ENCODE data around the gene KIF5C.

The KIF5C gene

GRCh38 chr2:148988337-148988736 is 113.3 kb downstream of the KIF5C start:
- no peak for DNase-seq (ENCODE audit: low read depth in 1 of 2, low spot score in 1 of 2)
- Histone ChIP-seq H3K4me3 (replicated peaks; ENCODE audit: insufficient read depth, low read length) (no peak overlapping the region), H3K27ac (replicated peaks) (no peak overlapping the region), H3K27me3 (ENCODE audit: insufficient read depth, poor library complexity, severe bottlenecking) (no peaks in the 10 kb centered on the region)
- TF ChIP-seq REST (IDR thresholded peaks at IDR 0.05; ENCODE audit: insufficient replicate concordance, low read depth) (no peak), POLR2AphosphoS5 (IDR thresholded peaks at IDR 0.05; ENCODE audit: low read depth) (no peak), SPI1 (IDR thresholded peaks at IDR 0.05; ENCODE audit: borderline replicate concordance, low read depth) (no peak), GABPA (IDR thresholded peaks at IDR 0.05; ENCODE audit: low read depth) (no peak), CTCF (IDR thresholded peaks at IDR 0.05; ENCODE audit: insufficient read depth, low read length) (no peak)

- Histone ChIP-seq H3K27me3 (ENCODE audit: insufficient read depth, poor library complexity, severe bottlenecking) (no peaks in the 10 kb centered on the region), H3K27ac (replicated peaks) (no peak overlapping the region), H3K4me3 (replicated peaks; ENCODE audit: insufficient read depth, low read length) (no peak overlapping the region)
- peak; percentile 37 to 77 for DNase-seq (ENCODE audit: low read depth in 1 of 2, low spot score in 1 of 2)
- TF ChIP-seq CTCF (IDR thresholded peaks at IDR 0.05; ENCODE audit: insufficient read depth, low read length) = peak; percentile 54
- TF ChIP-seq GABPA (IDR thresholded peaks at IDR 0.05; ENCODE audit: low read depth) = no peak
- no peak for TF ChIP-seq SPI1 (IDR thresholded peaks at IDR 0.05; ENCODE audit: borderline replicate concordance, low read depth)
- TF ChIP-seq REST (IDR thresholded peaks at IDR 0.05; ENCODE audit: insufficient replicate concordance, low read depth) = no peak
Observed at GRCh38 chr2:148989882-148990493, 115.0 kb downstream of the KIF5C start.

- TF ChIP-seq SPI1 (IDR thresholded peaks at IDR 0.05; ENCODE audit: borderline replicate concordance, low read depth) (no peak), CTCF (IDR thresholded peaks at IDR 0.05; ENCODE audit: insufficient read depth, low read length) (no peak), POLR2AphosphoS5 (IDR thresholded peaks at IDR 0.05; ENCODE audit: low read depth) (no peak), REST (IDR thresholded peaks at IDR 0.05; ENCODE audit: insufficient replicate concordance, low read depth) (no peak), GABPA (IDR thresholded peaks at IDR 0.05; ENCODE audit: low read depth) (no peak)
- Histone ChIP-seq H3K4me3 (replicated peaks; ENCODE audit: insufficient read depth, low read length) (no peak overlapping the region), H3K27ac (replicated peaks) (no peak overlapping the region), H3K27me3 (ENCODE audit: insufficient read depth, poor library complexity, severe bottlenecking) (no peaks in the 10 kb centered on the region)
- DNase-seq (ENCODE audit: low read depth in 1 of 2, low spot score in 1 of 2) = no peak
Observed at GRCh38 chr2:148990968-148991367, 115.9 kb downstream of the KIF5C start.
